ENCODE data around the gene RANBP9. TPM values are rescaled to one million over a fixed set of nuclear protein-coding genes. Genes with fewer than 3 reads are reported as not detected.

Gene RANBP9
- total RNA-seq, 3 donors from 2014 or later, result 43.9 to 51.5 (median 48.0) TPM

DNA sequence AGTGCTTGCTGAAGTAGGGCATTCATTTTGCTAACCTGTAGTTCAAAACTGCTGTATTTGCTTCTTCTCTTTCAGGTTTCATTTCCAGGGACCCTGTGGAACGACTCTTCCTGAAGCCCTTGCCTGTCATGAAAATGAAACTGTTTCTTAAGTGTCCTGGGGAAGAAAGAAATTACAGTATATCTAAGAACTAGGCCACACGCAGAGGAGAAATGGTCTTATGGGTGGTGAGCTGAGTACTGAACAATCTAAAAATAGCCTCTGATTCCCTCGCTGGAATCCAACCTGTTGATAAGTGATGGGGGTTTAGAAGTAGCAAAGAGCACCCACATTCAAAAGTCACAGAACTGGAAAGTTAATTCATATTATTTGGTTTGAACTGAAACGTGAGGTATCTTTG is 99.9 kb downstream of the RANBP9 start:
- no peak for DNase-seq (ENCODE audit: low spot score in 2 of 2)
- Histone ChIP-seq H3K36me3 (no peaks in the 10 kb centered on the region), H3K9me3 (no peaks in the 10 kb centered on the region), H3K27ac (no peak overlapping the region), H3K27me3 (no peaks in the 10 kb centered on the region), H3K4me1 (peaks cover 0 to 14% of the 10 kb centered on the region in 2 donors), H3K4me3 (no peak overlapping the region)
- TF ChIP-seq POLR2AphosphoS5 (IDR thresholded peaks at IDR 0.05), result no peak
- intact Hi-C loops (cut with DNase I; ENCODE audit: low total_unique reads), result no loop called here

- no peak for TF ChIP-seq CTCF (IDR thresholded peaks at IDR 0.05)
- TF ChIP-seq POLR2AphosphoS5 (IDR thresholded peaks at IDR 0.05), result no peak
- TF ChIP-seq POLR2A (IDR thresholded peaks at IDR 0.05), result no peak
- intact Hi-C loops (cut with DNase I; ENCODE audit: low total_unique reads), result no loop called here
- no peaks in the 10 kb centered on the region for H3K4me1 ChIP-seq
- no peaks in the 10 kb centered on the region for H3K9me3 ChIP-seq
- no peaks in the 10 kb centered on the region for H3K27me3 ChIP-seq
- no peaks in the 10 kb centered on the region for H3K36me3 ChIP-seq
- no peak overlapping the region for H3K27ac ChIP-seq
- no peak overlapping the region for H3K4me3 ChIP-seq
- no peak for DNase-seq (ENCODE audit: low spot score in 2 of 2)
Measured at GRCh38 chr6:13605634-13606033, 106.0 kb downstream of the RANBP9 start.

- Histone ChIP-seq H3K9me3 (no peaks in the 10 kb centered on the region), H3K4me1 (no peaks in the 10 kb centered on the region), H3K4me3 (no peak overlapping the region), H3K27me3 (no peaks in the 10 kb centered on the region), H3K36me3 (peaks cover 3% of the 10 kb centered on the region), H3K27ac (no peak overlapping the region)
- TF ChIP-seq CTCF (IDR thresholded peaks at IDR 0.05) (no peak), POLR2A (IDR thresholded peaks at IDR 0.05) (no peak), POLR2AphosphoS5 (IDR thresholded peaks at IDR 0.05) (no peak)
- no peak for DNase-seq (ENCODE audit: low spot score in 2 of 2)
- intact Hi-C loops (cut with DNase I; ENCODE audit: low total_unique reads), result loop anchor here (5.0 kb wide), 1 partner anchor 597 kb away; no protein-coding TSS in a partner anchor
Measured at GRCh38 chr6:13604546-13605416, 106.9 kb downstream of the RANBP9 start.

DNA sequence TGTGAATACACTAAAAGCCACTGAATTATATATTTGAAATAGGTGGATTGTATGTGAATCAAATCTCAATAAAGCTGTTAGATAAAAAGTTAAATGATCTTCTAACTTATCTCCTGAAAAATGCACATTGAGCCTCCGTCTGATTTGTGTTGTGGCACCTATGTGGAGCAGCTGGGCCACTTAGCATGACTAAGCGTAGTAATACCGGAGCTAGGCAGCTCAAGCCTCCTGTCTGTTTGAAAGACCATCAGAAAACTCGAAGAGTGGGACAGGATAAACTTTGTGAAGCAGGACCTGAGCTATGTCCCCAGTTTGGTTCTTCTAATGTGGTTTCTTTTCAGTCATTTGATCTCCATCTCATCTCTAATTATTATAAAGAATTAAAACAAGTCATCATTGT is 107.5 kb downstream of the RANBP9 start:
- no peak overlapping the region for H3K27ac ChIP-seq
- H3K4me3 ChIP-seq, result no peak overlapping the region
- no peaks in the 10 kb centered on the region for H3K4me1 ChIP-seq
- no peaks in the 10 kb centered on the region for H3K27me3 ChIP-seq
- DNase-seq (ENCODE audit: low spot score in 2 of 2), result no peak
- TF ChIP-seq POLR2AphosphoS5 (IDR thresholded peaks at IDR 0.05) (no peak), CTCF (IDR thresholded peaks at IDR 0.05) (no peak), POLR2A (IDR thresholded peaks at IDR 0.05) (no peak)
- intact Hi-C loops (cut with DNase I; ENCODE audit: low total_unique reads), result loop anchor here (5.0 kb wide), 1 partner anchor 597 kb away; no protein-coding TSS in a partner anchor
- no peaks in the 10 kb centered on the region for H3K9me3 ChIP-seq
- H3K36me3 ChIP-seq, result peaks cover 3% of the 10 kb centered on the region

DNA sequence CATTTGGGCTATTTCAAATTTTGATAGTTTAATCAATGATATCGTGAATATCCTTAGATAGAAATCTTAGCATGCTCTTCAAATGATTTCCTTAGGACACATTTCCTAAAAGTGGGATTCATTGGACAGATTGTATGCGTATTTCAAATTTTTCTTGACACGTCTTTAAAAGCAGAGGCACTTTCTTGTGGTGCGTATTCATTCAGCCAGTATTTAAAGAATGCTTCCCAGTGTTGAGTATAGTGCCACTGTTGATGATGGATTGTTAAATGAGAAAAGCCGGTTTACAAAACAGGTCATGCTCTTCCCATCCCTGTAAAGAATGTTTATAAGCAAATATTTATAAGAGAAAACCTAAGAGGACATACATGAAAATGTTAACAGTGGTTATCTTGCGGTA is 111.6 kb downstream of the RANBP9 start:
- DNase-seq (ENCODE audit: low spot score in 2 of 2), result no peak
- TF ChIP-seq POLR2A (IDR thresholded peaks at IDR 0.05) (no peak), CTCF (IDR thresholded peaks at IDR 0.05) (no peak), POLR2AphosphoS5 (IDR thresholded peaks at IDR 0.05) (no peak)
- no peak overlapping the region for H3K4me3 ChIP-seq
- H3K9me3 ChIP-seq, result no peaks in the 10 kb centered on the region
- H3K27ac ChIP-seq, result no peak overlapping the region
- intact Hi-C loops (cut with DNase I; ENCODE audit: low total_unique reads), result loop anchor here (5.0 kb wide), 1 partner anchor 593 kb away; no protein-coding TSS in a partner anchor
- H3K4me1 ChIP-seq, result no peaks in the 10 kb centered on the region
- peaks cover 3% of the 10 kb centered on the region for H3K36me3 ChIP-seq
- H3K27me3 ChIP-seq, result no peaks in the 10 kb centered on the region
